ENCODE results near the gene HSP90B1.

DNA sequence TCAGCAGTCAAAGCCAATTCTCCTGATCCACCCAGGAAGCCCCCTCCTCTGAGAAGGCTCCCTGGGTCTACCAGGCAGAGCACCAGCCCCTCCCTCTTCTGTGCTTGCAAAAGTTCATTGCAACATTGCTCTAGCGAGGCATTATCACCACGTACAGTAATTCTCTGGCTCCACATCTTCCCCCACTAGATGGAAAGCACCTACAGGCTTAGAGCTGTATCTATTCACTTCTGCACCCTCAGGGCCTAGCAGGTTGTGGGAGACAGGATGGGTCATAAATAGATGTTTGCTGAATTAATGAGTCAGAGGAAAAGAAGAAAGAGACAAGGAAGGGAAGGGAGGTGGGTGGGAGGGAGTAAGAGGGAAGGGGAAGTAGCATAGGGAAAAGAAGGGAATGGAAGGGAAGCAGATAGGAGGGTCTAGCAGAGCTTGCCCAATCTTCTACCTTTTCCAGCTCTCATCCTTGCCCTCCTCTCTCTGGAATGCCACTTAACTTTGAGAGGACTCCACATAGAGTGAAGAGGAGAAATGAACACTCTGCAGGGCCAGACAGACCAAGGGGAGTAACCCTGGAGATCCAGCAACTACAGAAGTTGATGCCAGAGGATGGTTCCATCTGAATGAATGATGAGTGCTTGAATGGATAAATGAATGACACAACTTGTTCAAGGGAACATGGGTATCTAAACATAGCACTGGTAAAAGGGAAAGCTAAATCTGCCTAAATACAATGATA is 47.2 kb upstream of the HSP90B1 start:
- TF ChIP-seq, protein P1, sequence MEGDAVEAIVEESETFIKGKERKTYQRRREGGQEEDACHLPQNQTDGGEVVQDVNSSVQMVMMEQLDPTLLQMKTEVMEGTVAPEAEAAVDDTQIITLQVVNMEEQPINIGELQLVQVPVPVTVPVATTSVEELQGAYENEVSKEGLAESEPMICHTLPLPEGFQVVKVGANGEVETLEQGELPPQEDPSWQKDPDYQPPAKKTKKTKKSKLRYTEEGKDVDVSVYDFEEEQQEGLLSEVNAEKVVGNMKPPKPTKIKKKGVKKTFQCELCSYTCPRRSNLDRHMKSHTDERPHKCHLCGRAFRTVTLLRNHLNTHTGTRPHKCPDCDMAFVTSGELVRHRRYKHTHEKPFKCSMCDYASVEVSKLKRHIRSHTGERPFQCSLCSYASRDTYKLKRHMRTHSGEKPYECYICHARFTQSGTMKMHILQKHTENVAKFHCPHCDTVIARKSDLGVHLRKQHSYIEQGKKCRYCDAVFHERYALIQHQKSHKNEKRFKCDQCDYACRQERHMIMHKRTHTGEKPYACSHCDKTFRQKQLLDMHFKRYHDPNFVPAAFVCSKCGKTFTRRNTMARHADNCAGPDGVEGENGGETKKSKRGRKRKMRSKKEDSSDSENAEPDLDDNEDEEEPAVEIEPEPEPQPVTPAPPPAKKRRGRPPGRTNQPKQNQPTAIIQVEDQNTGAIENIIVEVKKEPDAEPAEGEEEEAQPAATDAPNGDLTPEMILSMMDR (CRISPR knock-in tag; IDR thresholded peaks at IDR 0.05) = no peak
- TF ChIP-seq, protein P2, sequence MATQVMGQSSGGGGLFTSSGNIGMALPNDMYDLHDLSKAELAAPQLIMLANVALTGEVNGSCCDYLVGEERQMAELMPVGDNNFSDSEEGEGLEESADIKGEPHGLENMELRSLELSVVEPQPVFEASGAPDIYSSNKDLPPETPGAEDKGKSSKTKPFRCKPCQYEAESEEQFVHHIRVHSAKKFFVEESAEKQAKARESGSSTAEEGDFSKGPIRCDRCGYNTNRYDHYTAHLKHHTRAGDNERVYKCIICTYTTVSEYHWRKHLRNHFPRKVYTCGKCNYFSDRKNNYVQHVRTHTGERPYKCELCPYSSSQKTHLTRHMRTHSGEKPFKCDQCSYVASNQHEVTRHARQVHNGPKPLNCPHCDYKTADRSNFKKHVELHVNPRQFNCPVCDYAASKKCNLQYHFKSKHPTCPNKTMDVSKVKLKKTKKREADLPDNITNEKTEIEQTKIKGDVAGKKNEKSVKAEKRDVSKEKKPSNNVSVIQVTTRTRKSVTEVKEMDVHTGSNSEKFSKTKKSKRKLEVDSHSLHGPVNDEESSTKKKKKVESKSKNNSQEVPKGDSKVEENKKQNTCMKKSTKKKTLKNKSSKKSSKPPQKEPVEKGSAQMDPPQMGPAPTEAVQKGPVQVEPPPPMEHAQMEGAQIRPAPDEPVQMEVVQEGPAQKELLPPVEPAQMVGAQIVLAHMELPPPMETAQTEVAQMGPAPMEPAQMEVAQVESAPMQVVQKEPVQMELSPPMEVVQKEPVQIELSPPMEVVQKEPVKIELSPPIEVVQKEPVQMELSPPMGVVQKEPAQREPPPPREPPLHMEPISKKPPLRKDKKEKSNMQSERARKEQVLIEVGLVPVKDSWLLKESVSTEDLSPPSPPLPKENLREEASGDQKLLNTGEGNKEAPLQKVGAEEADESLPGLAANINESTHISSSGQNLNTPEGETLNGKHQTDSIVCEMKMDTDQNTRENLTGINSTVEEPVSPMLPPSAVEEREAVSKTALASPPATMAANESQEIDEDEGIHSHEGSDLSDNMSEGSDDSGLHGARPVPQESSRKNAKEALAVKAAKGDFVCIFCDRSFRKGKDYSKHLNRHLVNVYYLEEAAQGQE (IDR thresholded peaks at IDR 0.05; ENCODE audit: borderline replicate concordance in 1 of 2, low read depth in 1 of 2, low read length in 2 of 2) = no peak
- TF ChIP-seq POLR2AphosphoS5 (IDR thresholded peaks at IDR 0.05; ENCODE audit: low read depth, low read length) (no peak), NFIC (IDR thresholded peaks at IDR 0.05; ENCODE audit: low read length) (no peak), PHF5A (CRISPR knock-in tag; IDR thresholded peaks at IDR 0.05; ENCODE audit: low read depth, unreplicated experiment) (no peak), TBL1XR1 (IDR thresholded peaks at IDR 0.05; ENCODE audit: borderline replicate concordance, low read length, partially characterized antibody) (no peak), NONO (IDR thresholded peaks at IDR 0.05) (no peak), NONO (CRISPR knock-in tag; conservative IDR thresholded peaks at IDR 0.05) (no peak), CHD2 (IDR thresholded peaks at IDR 0.05; ENCODE audit: low read depth, low read length) (no peak)
- TF ChIP-seq, protein P3, sequence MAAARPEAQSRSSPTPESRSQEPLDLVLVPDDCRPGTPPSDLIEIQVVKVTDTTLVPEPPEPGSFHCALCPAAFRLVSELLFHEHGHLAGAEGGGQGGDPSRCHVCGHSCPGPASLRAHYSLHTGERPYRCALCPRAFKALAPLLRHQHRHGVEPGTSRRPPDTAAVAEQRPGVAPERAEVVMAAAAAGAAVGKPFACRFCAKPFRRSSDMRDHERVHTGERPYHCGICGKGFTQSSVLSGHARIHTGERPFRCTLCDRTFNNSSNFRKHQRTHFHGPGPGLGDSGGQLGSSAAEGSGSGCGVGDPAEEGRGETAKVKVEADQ (CRISPR knock-in tag; IDR thresholded peaks at IDR 0.05; ENCODE audit: borderline replicate concordance) = no peak
- TF ChIP-seq, protein P4, sequence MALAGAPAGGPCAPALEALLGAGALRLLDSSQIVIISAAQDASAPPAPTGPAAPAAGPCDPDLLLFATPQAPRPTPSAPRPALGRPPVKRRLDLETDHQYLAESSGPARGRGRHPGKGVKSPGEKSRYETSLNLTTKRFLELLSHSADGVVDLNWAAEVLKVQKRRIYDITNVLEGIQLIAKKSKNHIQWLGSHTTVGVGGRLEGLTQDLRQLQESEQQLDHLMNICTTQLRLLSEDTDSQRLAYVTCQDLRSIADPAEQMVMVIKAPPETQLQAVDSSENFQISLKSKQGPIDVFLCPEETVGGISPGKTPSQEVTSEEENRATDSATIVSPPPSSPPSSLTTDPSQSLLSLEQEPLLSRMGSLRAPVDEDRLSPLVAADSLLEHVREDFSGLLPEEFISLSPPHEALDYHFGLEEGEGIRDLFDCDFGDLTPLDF (CRISPR knock-in tag; IDR thresholded peaks at IDR 0.05) = no peak
